ENCODE data around the gene WIPI1. TPM values are rescaled to one million over a fixed set of nuclear protein-coding genes. Genes with fewer than 3 reads are reported as not detected.

Gene WIPI1
- total RNA-seq, 4 donors from 2014 or later: 22.9 to 53.2 (median 45.0) TPM

GRCh38 chr17:68489919-68490318 lies 32.6 kb upstream of the WIPI1 start:
- H3K27me3 ChIP-seq: peaks cover 6% of the 10 kb centered on the region
- H3K4me1 ChIP-seq: peaks cover 0 to 24% (median 0%) of the 10 kb centered on the region in 3 donors
- H3K4me3 ChIP-seq: no peak overlapping the region
- no peaks in the 10 kb centered on the region for H3K9me3 ChIP-seq
- 33 to 87% methylated on average over 2 to 3 of the region's 4 CpGs for WGBS, 2 donors (ENCODE audit: low coverage in 1 of 2)
- peak; percentile 76 for ATAC-seq
- peak overlapping the region in 1 of 4 donors; percentile 22 for H3K27ac ChIP-seq
- TF ChIP-seq, protein P1, sequence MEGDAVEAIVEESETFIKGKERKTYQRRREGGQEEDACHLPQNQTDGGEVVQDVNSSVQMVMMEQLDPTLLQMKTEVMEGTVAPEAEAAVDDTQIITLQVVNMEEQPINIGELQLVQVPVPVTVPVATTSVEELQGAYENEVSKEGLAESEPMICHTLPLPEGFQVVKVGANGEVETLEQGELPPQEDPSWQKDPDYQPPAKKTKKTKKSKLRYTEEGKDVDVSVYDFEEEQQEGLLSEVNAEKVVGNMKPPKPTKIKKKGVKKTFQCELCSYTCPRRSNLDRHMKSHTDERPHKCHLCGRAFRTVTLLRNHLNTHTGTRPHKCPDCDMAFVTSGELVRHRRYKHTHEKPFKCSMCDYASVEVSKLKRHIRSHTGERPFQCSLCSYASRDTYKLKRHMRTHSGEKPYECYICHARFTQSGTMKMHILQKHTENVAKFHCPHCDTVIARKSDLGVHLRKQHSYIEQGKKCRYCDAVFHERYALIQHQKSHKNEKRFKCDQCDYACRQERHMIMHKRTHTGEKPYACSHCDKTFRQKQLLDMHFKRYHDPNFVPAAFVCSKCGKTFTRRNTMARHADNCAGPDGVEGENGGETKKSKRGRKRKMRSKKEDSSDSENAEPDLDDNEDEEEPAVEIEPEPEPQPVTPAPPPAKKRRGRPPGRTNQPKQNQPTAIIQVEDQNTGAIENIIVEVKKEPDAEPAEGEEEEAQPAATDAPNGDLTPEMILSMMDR (IDR thresholded peaks at IDR 0.05): no peak
- TF ChIP-seq EP300 (IDR thresholded peaks at IDR 0.05): no peak
- TF ChIP-seq POLR2A (IDR thresholded peaks at IDR 0.05): no peak
- no peak for TF ChIP-seq POLR2AphosphoS5 (IDR thresholded peaks at IDR 0.05)
- no peaks in the 10 kb centered on the region for H3K36me3 ChIP-seq

GRCh38 chr17:68484458-68484857 lies 27.2 kb upstream of the WIPI1 start:
- H3K9me3 ChIP-seq: no peaks in the 10 kb centered on the region
- ATAC-seq: no peak
- no peaks in the 10 kb centered on the region for H3K36me3 ChIP-seq
- TF ChIP-seq POLR2AphosphoS5 (IDR thresholded peaks at IDR 0.05) (no peak), POLR2A (IDR thresholded peaks at IDR 0.05) (no peak), EP300 (IDR thresholded peaks at IDR 0.05) (no peak)
- TF ChIP-seq, protein P1 (IDR thresholded peaks at IDR 0.05): no peak
- H3K4me1 ChIP-seq: no peaks in the 10 kb centered on the region
- H3K27me3 ChIP-seq: peaks cover 18% of the 10 kb centered on the region
- no peak overlapping the region for H3K4me3 ChIP-seq
- H3K27ac ChIP-seq: no peak overlapping the region
- WGBS, 2 donors (ENCODE audit: low coverage in 1 of 2): 30 to 37% methylated on average over 2 of the region's 2 CpGs

DNA sequence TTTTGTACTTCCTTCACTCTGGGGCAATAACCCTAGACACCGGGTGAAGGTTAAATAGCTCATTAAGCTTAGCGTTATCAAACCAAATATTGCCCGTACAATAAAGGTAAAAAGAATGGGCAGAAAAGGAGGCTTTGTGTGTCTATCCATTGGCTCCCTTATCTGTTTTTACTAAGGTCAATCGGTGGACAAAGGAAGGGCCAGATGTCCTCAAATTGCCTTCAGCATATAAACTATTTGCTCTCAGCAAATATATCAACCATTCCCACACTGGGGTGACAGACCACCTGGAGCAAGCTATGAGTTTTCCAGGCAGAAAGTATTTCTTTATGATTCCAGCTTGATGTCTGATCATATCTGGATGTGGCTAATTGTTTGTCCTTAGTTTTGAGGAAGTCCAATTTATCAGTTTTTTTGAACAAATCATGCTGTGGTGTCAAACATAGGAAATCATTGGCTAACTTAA lies 25.3 kb upstream of the WIPI1 start:
- Histone ChIP-seq H3K4me3 (no peak overlapping the region), H3K27ac (no peak overlapping the region), H3K36me3 (no peaks in the 10 kb centered on the region), H3K9me3 (no peaks in the 10 kb centered on the region), H3K27me3 (peaks cover 18% of the 10 kb centered on the region), H3K4me1 (no peaks in the 10 kb centered on the region)
- no peak for ATAC-seq
- WGBS, 2 donors (ENCODE audit: low coverage in 1 of 2): 49 to 53% methylated on average over 4 of the region's 4 CpGs
- no peak for TF ChIP-seq POLR2A (IDR thresholded peaks at IDR 0.05)
- TF ChIP-seq EP300 (IDR thresholded peaks at IDR 0.05): no peak
- TF ChIP-seq, protein P1 (IDR thresholded peaks at IDR 0.05): no peak
- no peak for TF ChIP-seq POLR2AphosphoS5 (IDR thresholded peaks at IDR 0.05)

DNA sequence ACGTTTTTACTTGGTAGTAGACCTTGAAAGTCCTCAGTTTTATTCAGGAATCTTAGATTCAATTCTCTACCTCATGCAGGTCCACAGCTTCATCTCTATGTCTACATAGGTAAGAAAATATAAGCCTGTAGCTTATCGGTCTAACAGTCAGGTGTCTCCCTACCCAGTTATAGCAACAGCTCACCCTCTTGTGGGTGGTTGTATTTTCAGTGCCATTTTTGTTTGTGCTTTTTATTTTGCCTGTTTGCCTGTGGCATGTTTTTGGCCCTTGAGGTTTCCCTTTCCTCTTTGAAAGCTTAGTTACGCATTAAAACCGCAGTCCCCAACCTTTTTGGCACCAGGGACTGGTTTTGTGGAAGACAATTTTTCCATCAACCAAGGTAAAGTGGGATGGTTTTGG lies 23.6 kb upstream of the WIPI1 start:
- TF ChIP-seq, protein P1 (IDR thresholded peaks at IDR 0.05): no peak
- TF ChIP-seq EP300 (IDR thresholded peaks at IDR 0.05): no peak
- no peak for TF ChIP-seq POLR2A (IDR thresholded peaks at IDR 0.05)
- TF ChIP-seq POLR2AphosphoS5 (IDR thresholded peaks at IDR 0.05): no peak
- no peaks in the 10 kb centered on the region for H3K36me3 ChIP-seq
- H3K27me3 ChIP-seq: peaks cover 12% of the 10 kb centered on the region
- no peak overlapping the region for H3K4me3 ChIP-seq
- no peaks in the 10 kb centered on the region for H3K4me1 ChIP-seq
- no peak overlapping the region for H3K27ac ChIP-seq
- ATAC-seq: no peak
- H3K9me3 ChIP-seq: no peaks in the 10 kb centered on the region
- WGBS, 2 donors (ENCODE audit: low coverage in 1 of 2): 75 to 76% methylated on average over 2 to 4 of the region's 4 CpGs

DNA sequence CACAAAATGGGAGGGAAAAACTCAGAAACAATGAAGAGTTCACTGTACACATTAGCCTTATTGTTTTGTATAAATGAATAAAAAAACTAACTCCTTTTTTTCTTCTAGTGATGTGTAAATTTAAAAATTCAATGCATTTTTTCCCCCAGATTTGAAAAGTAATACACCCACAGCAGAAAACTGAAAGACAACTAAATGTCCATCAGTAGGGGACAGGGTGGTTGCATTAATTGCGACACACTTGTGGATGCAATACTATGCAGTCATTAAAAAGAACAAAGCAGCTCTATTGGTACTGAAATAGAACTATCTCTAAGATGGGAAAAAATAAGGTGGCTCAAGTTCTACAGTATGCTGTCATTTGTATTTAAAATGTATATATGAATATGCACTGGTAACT lies 13.7 kb upstream of the WIPI1 start:
- Histone ChIP-seq H3K4me3 (no peak overlapping the region), H3K27me3 (peaks cover 5% of the 10 kb centered on the region), H3K27ac (no peak overlapping the region), H3K9me3 (no peaks in the 10 kb centered on the region), H3K36me3 (no peaks in the 10 kb centered on the region), H3K4me1 (peaks cover 0 to 2% (median 0%) of the 10 kb centered on the region in 3 donors)
- no peak for ATAC-seq
- TF ChIP-seq POLR2AphosphoS5 (IDR thresholded peaks at IDR 0.05): no peak
- no peak for TF ChIP-seq POLR2A (IDR thresholded peaks at IDR 0.05)
- TF ChIP-seq, protein P1 (IDR thresholded peaks at IDR 0.05): no peak
- no peak for TF ChIP-seq EP300 (IDR thresholded peaks at IDR 0.05)
- 90 to 94% methylated on average over 1 of the region's 1 CpG for WGBS, 2 donors (ENCODE audit: low coverage in 1 of 2)

Measured in gastroesophageal sphincter (tissue), 4 donors.